ENCODE data around the gene SACM1L.

Gene SACM1L

DNA sequence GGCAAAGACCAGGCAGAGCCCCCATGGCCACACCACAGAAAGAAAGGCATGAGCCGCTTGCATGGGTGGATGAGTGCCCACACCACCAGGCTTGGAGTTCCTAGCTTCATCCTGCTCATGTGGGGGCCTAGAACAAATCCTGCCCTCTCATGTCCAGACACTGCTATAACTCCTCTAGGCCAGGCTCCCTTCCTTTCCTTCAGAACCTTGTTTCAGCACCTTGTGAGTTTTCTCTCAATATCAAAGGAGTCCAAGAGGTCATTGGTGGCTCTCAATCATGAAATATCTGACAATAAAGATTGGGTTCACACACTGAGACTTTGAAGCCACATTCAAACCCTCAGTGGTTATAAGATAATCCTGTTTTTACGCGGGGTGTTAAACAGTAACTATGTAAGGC lies 94.5 kb downstream of the SACM1L start:
- no peak for DNase-seq (ENCODE audit: low read depth)
- TF ChIP-seq, protein P1, sequence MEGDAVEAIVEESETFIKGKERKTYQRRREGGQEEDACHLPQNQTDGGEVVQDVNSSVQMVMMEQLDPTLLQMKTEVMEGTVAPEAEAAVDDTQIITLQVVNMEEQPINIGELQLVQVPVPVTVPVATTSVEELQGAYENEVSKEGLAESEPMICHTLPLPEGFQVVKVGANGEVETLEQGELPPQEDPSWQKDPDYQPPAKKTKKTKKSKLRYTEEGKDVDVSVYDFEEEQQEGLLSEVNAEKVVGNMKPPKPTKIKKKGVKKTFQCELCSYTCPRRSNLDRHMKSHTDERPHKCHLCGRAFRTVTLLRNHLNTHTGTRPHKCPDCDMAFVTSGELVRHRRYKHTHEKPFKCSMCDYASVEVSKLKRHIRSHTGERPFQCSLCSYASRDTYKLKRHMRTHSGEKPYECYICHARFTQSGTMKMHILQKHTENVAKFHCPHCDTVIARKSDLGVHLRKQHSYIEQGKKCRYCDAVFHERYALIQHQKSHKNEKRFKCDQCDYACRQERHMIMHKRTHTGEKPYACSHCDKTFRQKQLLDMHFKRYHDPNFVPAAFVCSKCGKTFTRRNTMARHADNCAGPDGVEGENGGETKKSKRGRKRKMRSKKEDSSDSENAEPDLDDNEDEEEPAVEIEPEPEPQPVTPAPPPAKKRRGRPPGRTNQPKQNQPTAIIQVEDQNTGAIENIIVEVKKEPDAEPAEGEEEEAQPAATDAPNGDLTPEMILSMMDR (IDR thresholded peaks at IDR 0.05; ENCODE audit: insufficient read depth, low read depth, low read length, missing control alignments), result no peak
- no peak overlapping the region for H3K4me3 ChIP-seq (ENCODE audit: low read length)

DNA sequence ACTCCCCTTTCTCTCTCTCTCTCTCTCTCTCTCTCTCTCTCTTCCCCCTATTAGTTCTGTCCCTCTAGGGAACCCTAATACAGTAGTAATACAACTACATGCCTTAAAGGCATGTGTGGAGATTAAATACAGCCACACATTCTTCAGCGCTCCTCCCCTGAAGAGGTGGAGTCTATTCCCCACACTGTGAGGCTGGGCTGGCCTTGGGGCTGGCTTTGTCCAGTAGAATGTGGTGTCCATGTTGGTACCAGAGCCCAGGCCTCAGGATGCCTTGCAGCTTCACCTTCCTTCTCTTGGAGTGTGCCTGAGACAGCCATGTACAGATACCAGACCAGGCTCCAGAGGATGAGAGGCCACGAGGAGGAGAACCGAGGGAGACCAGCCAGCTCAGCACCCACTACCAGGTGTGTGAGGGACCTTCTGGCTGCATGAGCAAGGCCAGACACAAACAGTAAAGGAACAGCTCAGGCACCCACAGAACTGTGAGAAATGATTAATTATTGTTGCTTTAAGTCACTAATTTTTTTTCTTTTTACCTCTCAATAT lies 96.5 kb downstream of the SACM1L start:
- no peak overlapping the region for H3K4me3 ChIP-seq (ENCODE audit: low read length)
- TF ChIP-seq, protein P1 (IDR thresholded peaks at IDR 0.05; ENCODE audit: insufficient read depth, low read depth, low read length, missing control alignments), result no peak
- DNase-seq (ENCODE audit: low read depth), result no peak

DNA sequence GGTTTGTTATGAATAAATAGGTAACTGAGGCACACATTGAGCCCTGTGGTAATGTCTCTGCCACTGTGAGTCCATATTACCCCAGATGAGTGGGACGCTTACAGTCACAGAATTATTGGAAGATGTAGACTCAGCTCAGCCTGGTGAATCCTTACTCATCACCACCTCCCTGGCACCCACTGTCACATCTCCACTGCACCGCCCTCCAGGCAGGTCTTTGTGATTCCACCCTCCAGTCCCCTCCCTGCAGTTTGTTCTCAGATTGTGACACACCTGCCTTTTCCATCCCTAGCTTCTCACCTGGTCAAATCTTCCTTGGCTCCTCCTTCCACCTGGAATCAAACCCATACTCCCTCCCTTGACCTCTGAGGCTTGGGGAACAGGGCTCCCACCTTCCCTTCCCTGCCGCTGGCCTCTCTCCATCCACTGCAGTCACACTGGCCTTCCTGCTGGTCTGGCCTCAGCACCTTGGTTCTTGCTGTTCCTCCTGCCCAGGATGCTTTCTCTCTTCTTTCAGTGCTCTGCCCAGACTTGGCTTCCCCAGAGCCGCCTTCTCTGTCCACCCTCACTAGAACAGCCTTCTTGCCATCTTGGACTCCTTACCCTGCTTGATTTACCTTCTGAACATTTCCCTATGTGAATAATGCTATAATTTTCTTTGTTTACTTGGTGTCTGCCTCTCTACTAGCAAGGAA lies 97.8 kb downstream of the SACM1L start:
- H3K4me3 ChIP-seq (ENCODE audit: low read length), result no peak overlapping the region
- TF ChIP-seq, protein P1 (IDR thresholded peaks at IDR 0.05; ENCODE audit: insufficient read depth, low read depth, low read length, missing control alignments), result no peak
- DNase-seq (ENCODE audit: low read depth), result no peak

DNA sequence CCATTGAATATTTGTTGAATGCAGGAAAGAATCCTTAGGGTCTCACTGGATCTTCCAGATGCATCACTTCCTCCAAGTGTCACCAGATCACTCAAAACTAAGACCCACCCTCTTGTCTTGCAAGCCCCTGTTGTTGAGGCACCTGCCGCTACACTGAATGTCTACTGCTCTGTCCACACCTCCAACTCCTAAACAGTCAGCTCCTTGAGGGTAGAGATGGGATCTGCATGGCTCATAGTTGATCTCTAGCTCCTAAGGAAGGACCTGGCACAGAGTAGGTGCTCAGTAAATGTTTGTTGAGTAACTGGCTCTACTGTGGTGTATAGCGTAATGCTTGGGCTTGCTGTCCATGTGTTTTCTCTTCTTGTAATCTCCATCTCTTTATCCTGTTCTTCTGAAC lies 98.4 kb downstream of the SACM1L start:
- DNase-seq (ENCODE audit: low read depth), result no peak
- H3K4me3 ChIP-seq (ENCODE audit: low read length), result no peak overlapping the region
- TF ChIP-seq, protein P1 (IDR thresholded peaks at IDR 0.05; ENCODE audit: insufficient read depth, low read depth, low read length, missing control alignments), result no peak

DNA sequence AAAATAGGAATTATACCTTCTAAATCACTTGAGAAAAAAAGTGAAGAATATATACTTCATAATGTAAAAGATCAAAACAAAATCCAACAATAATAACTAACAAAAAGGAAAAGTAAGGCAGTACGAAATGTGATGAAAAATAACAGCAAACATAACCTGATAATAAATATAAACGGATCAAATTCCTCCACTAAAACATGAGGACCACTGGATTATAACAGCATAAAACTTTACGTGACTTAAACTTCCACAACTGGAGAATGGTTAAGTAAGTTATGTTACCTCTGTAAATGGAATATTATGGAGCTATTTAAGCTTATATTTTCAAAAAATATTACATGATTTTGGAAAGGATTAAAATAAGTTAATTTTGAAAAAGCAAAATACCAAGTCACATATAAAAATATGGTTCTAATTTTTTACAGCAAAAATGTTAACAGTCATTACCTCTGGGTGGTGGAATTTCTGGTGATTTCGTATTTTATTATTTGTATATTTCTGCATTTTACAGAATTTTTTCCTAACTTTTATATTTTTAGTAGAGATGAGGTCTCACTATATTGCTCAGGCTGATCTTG lies 100.1 kb downstream of the SACM1L start:
- DNase-seq (ENCODE audit: low read depth), result no peak
- no peak overlapping the region for H3K4me3 ChIP-seq (ENCODE audit: low read length)
- TF ChIP-seq, protein P1 (IDR thresholded peaks at IDR 0.05; ENCODE audit: insufficient read depth, low read depth, low read length, missing control alignments), result no peak

DNA sequence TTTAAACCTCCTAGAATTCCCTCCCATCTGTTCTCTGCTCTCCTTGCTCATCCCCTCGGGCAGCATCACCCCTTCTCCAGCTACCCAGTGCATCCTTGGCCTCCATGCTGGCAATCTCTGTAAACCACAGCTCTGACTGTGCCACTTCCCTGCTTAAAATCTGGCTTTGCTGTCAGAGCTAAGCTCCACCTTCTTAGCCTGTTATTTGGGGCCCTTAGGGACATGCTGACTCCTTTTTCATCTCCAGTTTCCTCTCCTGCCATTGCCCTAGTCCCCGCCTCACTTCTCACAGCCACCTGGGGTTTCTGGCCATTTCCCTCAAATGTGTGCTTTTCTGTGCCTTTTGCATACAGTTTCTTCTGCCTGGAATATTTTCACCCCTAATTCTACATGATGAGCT lies 101.4 kb downstream of the SACM1L start:
- no peak for DNase-seq (ENCODE audit: low read depth)
- TF ChIP-seq, protein P1 (IDR thresholded peaks at IDR 0.05; ENCODE audit: insufficient read depth, low read depth, low read length, missing control alignments), result no peak
- no peak overlapping the region for H3K4me3 ChIP-seq (ENCODE audit: low read length)
